NB4 (cell line): ENCODE data around the gene ARHGEF16.

Experiments
- DNase-seq: peaks from one replicate; pipeline ENCODE4 v3.0.0; 2010; ENCODE audit warnings: low read depth
- H3K4me3 ChIP-seq: one replicate; pipeline ENCODE4 v1.5.1; 2011; ENCODE audit warnings: mild to moderate bottlenecking, low read depth, low read length, moderate library complexity
- CTCF ChIP-seq: IDR thresholded peaks from one replicate; pipeline ENCODE4 v1.5.1; 2012; ENCODE audit warnings: low read depth, low read length
- MAX ChIP-seq: IDR thresholded peaks from 2 replicates; pipeline ENCODE4 v1.6.1; 2011; ENCODE audit warnings: low read depth, low read length
- MYC ChIP-seq: IDR thresholded peaks from 2 replicates; pipeline ENCODE4 v1.6.1; 2011; ENCODE audit warnings: low read depth, low read length
- POLR2A ChIP-seq: IDR thresholded peaks from 2 replicates; pipeline ENCODE4 v1.6.1; 2011; ENCODE audit warnings: mild to moderate bottlenecking; ENCODE audit not compliant: insufficient read length; ENCODE audit errors: extremely low read depth

The ARHGEF16 gene

GRCh38 chr1:3413975-3414710 lies 40.3 kb upstream of the ARHGEF16 start:
- H3K4me3 ChIP-seq: no peak overlapping the region
- TF ChIP-seq POLR2A (no peak), CTCF (no peak), MYC (no peak), MAX (no peak)
- DNase-seq: no peak

- no peak for DNase-seq
- TF ChIP-seq MYC (no peak), MAX (no peak), POLR2A (no peak), CTCF (no peak)
- no peak overlapping the region for H3K4me3 ChIP-seq
Observed at GRCh38 chr1:3415260-3416090, 39.0 kb upstream of the ARHGEF16 start.

GRCh38 chr1:3417082-3417739 lies 37.3 kb upstream of the ARHGEF16 start:
- DNase-seq: peak; percentile 25
- no peak for TF ChIP-seq MYC
- peak; percentile 65 for TF ChIP-seq CTCF

GRCh38 chr1:3417934-3418333 lies 36.5 kb upstream of the ARHGEF16 start:
- H3K4me3 ChIP-seq: no peak overlapping the region
- TF ChIP-seq CTCF: no peak
- TF ChIP-seq POLR2A: no peak
- TF ChIP-seq MAX: no peak
- TF ChIP-seq MYC: no peak
- DNase-seq: no peak

More at GRCh38 chr1:3417082-3417739, 37.3 kb upstream of the ARHGEF16 start:
- no peak overlapping the region for H3K4me3 ChIP-seq

GRCh38 chr1:3418600-3418999 lies 35.9 kb upstream of the ARHGEF16 start:
- H3K4me3 ChIP-seq: no peak overlapping the region
- DNase-seq: no peak
- TF ChIP-seq CTCF: no peak
- TF ChIP-seq POLR2A: no peak
- TF ChIP-seq MAX: no peak
- no peak for TF ChIP-seq MYC
